IPS-20b (cell line): ENCODE data around the gene TRPM2.

Experiments used
- H3K27ac ChIP-seq: one replicate; pipeline ENCODE4 v1.5.1; 2013; ENCODE audit warnings: low read length
- H3K27me3 ChIP-seq: 2 replicates; pipeline ENCODE4 v1.6.1; 2013; ENCODE audit warnings: mild to moderate bottlenecking, low read length, inconsistent platforms; ENCODE audit not compliant: insufficient read depth
- H3K36me3 ChIP-seq: 2 replicates; pipeline ENCODE4 v1.6.1; 2013; ENCODE audit warnings: low read depth, mild to moderate bottlenecking, inconsistent platforms, low read length, moderate library complexity; ENCODE audit not compliant: insufficient read depth
- H3K4me1 ChIP-seq: 2 replicates; pipeline ENCODE4 v1.6.1; 2013; ENCODE audit warnings: mild to moderate bottlenecking, control low read depth, inconsistent platforms, low read length, moderate library complexity; ENCODE audit not compliant: insufficient read depth
- H3K4me3 ChIP-seq: 2 replicates; pipeline ENCODE4 v1.5.1; 2013; ENCODE audit warnings: mild to moderate bottlenecking, low read length, inconsistent platforms
- H3K9ac ChIP-seq: 2 replicates; pipeline ENCODE4 v1.6.1; 2013; ENCODE audit warnings: low read depth, mild to moderate bottlenecking, inconsistent platforms, low read length, moderate library complexity
- H3K9me3 ChIP-seq: 2 replicates; pipeline ENCODE4 v1.6.1; 2013; ENCODE audit warnings: mild to moderate bottlenecking, low read depth, low read length, inconsistent platforms; ENCODE audit not compliant: insufficient read depth

Gene TRPM2

GRCh38 chr21:44331209-44331608 is 22.2 kb upstream of the TRPM2 start:
- Histone ChIP-seq H3K9me3 (no peaks in the 10 kb centered on the region), H3K27me3 (no peaks in the 10 kb centered on the region), H3K9ac (no peak overlapping the region), H3K4me1 (no peaks in the 10 kb centered on the region), H3K27ac (no peak overlapping the region), H3K36me3 (peaks cover 2% of the 10 kb centered on the region), H3K4me3 (no peak overlapping the region)

- Histone ChIP-seq H3K27ac (no peak overlapping the region), H3K4me1 (no peaks in the 10 kb centered on the region), H3K9ac (no peak overlapping the region)
Observed at GRCh38 chr21:44331650-44332307, 21.6 kb upstream of the TRPM2 start.

GRCh38 chr21:44332383-44332782 is 21.0 kb upstream of the TRPM2 start:
- Histone ChIP-seq H3K9ac (no peak overlapping the region), H3K27me3 (no peaks in the 10 kb centered on the region), H3K36me3 (peaks cover 7% of the 10 kb centered on the region), H3K4me1 (no peaks in the 10 kb centered on the region), H3K9me3 (no peaks in the 10 kb centered on the region), H3K4me3 (no peak overlapping the region), H3K27ac (no peak overlapping the region)

More at GRCh38 chr21:44331650-44332307, 21.6 kb upstream of the TRPM2 start:
- Histone ChIP-seq H3K36me3 (peaks cover 7% of the 10 kb centered on the region), H3K27me3 (no peaks in the 10 kb centered on the region), H3K9me3 (no peaks in the 10 kb centered on the region), H3K4me3 (no peak overlapping the region)

- H3K27me3 ChIP-seq, result no peaks in the 10 kb centered on the region
- no peak overlapping the region for H3K4me3 ChIP-seq
- no peak overlapping the region for H3K27ac ChIP-seq
- H3K36me3 ChIP-seq, result peaks cover 7% of the 10 kb centered on the region
- no peak overlapping the region for H3K9ac ChIP-seq
- H3K9me3 ChIP-seq, result no peaks in the 10 kb centered on the region
- H3K4me1 ChIP-seq, result no peaks in the 10 kb centered on the region
Observed at GRCh38 chr21:44332965-44333364, 20.5 kb upstream of the TRPM2 start.

GRCh38 chr21:44333509-44334328 is 19.7 kb upstream of the TRPM2 start:
- H3K4me3 ChIP-seq, result no peak overlapping the region
- no peaks in the 10 kb centered on the region for H3K9me3 ChIP-seq
- H3K27me3 ChIP-seq, result no peaks in the 10 kb centered on the region
- H3K36me3 ChIP-seq, result peaks cover 7% of the 10 kb centered on the region
- H3K4me1 ChIP-seq, result no peaks in the 10 kb centered on the region
- H3K27ac ChIP-seq, result no peak overlapping the region
- no peak overlapping the region for H3K9ac ChIP-seq

- Histone ChIP-seq H3K27me3 (no peaks in the 10 kb centered on the region), H3K9me3 (no peaks in the 10 kb centered on the region), H3K27ac (no peak overlapping the region), H3K36me3 (peaks cover 7% of the 10 kb centered on the region), H3K4me3 (no peak overlapping the region), H3K9ac (no peak overlapping the region), H3K4me1 (no peaks in the 10 kb centered on the region)
Observed at GRCh38 chr21:44334329-44335030, 18.9 kb upstream of the TRPM2 start.

GRCh38 chr21:44335266-44336059 is 18.0 kb upstream of the TRPM2 start:
- Histone ChIP-seq H3K4me1 (no peaks in the 10 kb centered on the region), H3K9me3 (no peaks in the 10 kb centered on the region), H3K27me3 (no peaks in the 10 kb centered on the region), H3K36me3 (peaks cover 7% of the 10 kb centered on the region), H3K4me3 (no peak overlapping the region), H3K27ac (no peak overlapping the region), H3K9ac (no peak overlapping the region)

- no peaks in the 10 kb centered on the region for H3K27me3 ChIP-seq
- no peaks in the 10 kb centered on the region for H3K4me1 ChIP-seq
- H3K27ac ChIP-seq, result no peak overlapping the region
- peaks cover 7% of the 10 kb centered on the region for H3K36me3 ChIP-seq
- no peak overlapping the region for H3K4me3 ChIP-seq
- no peak overlapping the region for H3K9ac ChIP-seq
- no peaks in the 10 kb centered on the region for H3K9me3 ChIP-seq
Observed at GRCh38 chr21:44337449-44337848, 16.0 kb upstream of the TRPM2 start.

GRCh38 chr21:44337941-44338895 is 15.2 kb upstream of the TRPM2 start:
- no peaks in the 10 kb centered on the region for H3K4me1 ChIP-seq
- peaks cover 7% of the 10 kb centered on the region for H3K36me3 ChIP-seq
- no peaks in the 10 kb centered on the region for H3K27me3 ChIP-seq
- 0 out of 2 replicates have a peak overlapping the region, but pooled peaks have one; percentile 32 for H3K9ac ChIP-seq
- peak overlapping the region; percentile 70 for H3K4me3 ChIP-seq
- H3K9me3 ChIP-seq, result no peaks in the 10 kb centered on the region
- no peak overlapping the region for H3K27ac ChIP-seq

GRCh38 chr21:44338971-44339910 is 14.2 kb upstream of the TRPM2 start, which contains the start of gene CFAP410:
TSS of gene CFAP410 (minus strand) at chr21:44339390. CDS start at chr21:44339194, 196 bp downstream.
- Histone ChIP-seq H3K4me3 (peak within 1 kb of the TSS; percentile 95), H3K9me3 (no peaks in the 10 kb centered on the region), H3K9ac (peak within 1 kb of the TSS; percentile 93; the same call in 1 of the 2 replicates), H3K4me1 (no peaks in the 10 kb centered on the region), H3K27me3 (no peaks in the 10 kb centered on the region), H3K27ac (peak within 1 kb of the TSS; percentile 65), H3K36me3 (peaks cover 7% of the 10 kb centered on the region)
